K562 (cell line): Measurements from ENCODE around the gene ANO6. TPM values are rescaled to one million over a fixed set of nuclear protein-coding genes. Genes with fewer than 3 reads are reported as not detected.

Experiments used
- ADNP ChIP-seq: fragments of 200-800 bp; sonication (Bioruptor generic); IDR thresholded peaks from 2 replicates; pipeline ENCODE4 v1.6.1; 2016; ENCODE audit warnings: missing genetic modification characterization, missing compliant biosample characterization
- ASH1L ChIP-seq: fragments of 450-650 bp; IDR thresholded peaks from 2 replicates; pipeline ENCODE4 v1.6.1; 2018; ENCODE audit warnings: borderline replicate concordance, mild to moderate bottlenecking, low read depth; ENCODE audit not compliant: partially characterized antibody
- ATF7 ChIP-seq: fragments of 450-650 bp; IDR thresholded peaks from 2 replicates; pipeline ENCODE4 v1.7.1; 2014; ENCODE audit warnings: mild to moderate bottlenecking, moderate library complexity
- CBFA2T3 ChIP-seq: fragments of 450-650 bp; IDR thresholded peaks from 2 replicates; pipeline ENCODE4 v1.6.1; 2017
- CC2D1A ChIP-seq: fragments of 450-650 bp; IDR thresholded peaks from 2 replicates; pipeline ENCODE4 v1.6.1; 2017; ENCODE audit warnings: mild to moderate bottlenecking
- COPS2 ChIP-seq: fragments of 450-650 bp; conservative IDR thresholded peaks from 2 replicates; pipeline ENCODE4 v1.6.1; 2016; ENCODE audit warnings: mild to moderate bottlenecking, moderate library complexity
- EP300 ChIP-seq: IDR thresholded peaks from 2 replicates; pipeline ENCODE4 v1.6.1; 2012; ENCODE audit warnings: low read length, improper control_type of control experiment
- HCFC1 ChIP-seq: IDR thresholded peaks from 2 replicates; pipeline ENCODE4 v1.6.1; 2012; ENCODE audit warnings: low read depth, low read length, improper control_type of control experiment
- KDM1A ChIP-seq, 2 experiments: fragments of 450-650 bp; IDR thresholded peaks; 2 replicates each; pipeline ENCODE4 v1.6.1; 2016; ENCODE audit warnings: mild to moderate bottlenecking in 2 of 2
- MAZ ChIP-seq, 2 experiments: fragments of 450-650 bp in 1 of 2; sonication (generic) in 1 of 2; formaldehyde crosslinking; IDR thresholded peaks in 1 of 2; conservative IDR thresholded peaks in 1 of 2; 2 replicates each; pipeline versions ENCODE4 v1.4.0 to v1.5.0; 2020; ENCODE audit warnings: mild to moderate bottlenecking in 1 of 2, missing genetic modification reagents in 1 of 2
- TRIM24 ChIP-seq, 2 experiments: fragments of 450-650 bp; IDR thresholded peaks; 2 replicates each; pipeline ENCODE4 v1.6.1; 2016
- ZNF175 ChIP-seq: fragments of 200-800 bp; sonication (Bioruptor generic); IDR thresholded peaks from 2 replicates; pipeline ENCODE4 v1.6.1; 2016; ENCODE audit warnings: low read depth, mild to moderate bottlenecking, missing genetic modification characterization, missing compliant biosample characterization
- ZNF311 ChIP-seq: fragments of 250-450 bp; sonication (Bioruptor Pico); IDR thresholded peaks from 2 replicates; pipeline ENCODE4 v1.4.0; 2020; ENCODE audit warnings: mild to moderate bottlenecking, moderate library complexity
- ZNF644 ChIP-seq: fragments of 200-800 bp; sonication (Bioruptor generic); IDR thresholded peaks from 2 replicates; pipeline ENCODE4 v1.6.1; 2016; ENCODE audit warnings: low read depth, missing genetic modification characterization, missing compliant biosample characterization
- polyA plus RNA-seq, 8 experiments: library from polyadenylated mRNA; depleted of rRNA in 4 of 8; stranded (reverse) in 5 of 8; unstranded in 3 of 8; fragments of >200 nt; fragmentation: Nextera tagmentation in 2 of 8; fragmentation: Illumina TruSeq in 1 of 8; extraction: Ambion mirVana in 2 of 8; extraction: Trizol in 1 of 8; gene quantifications; 2 replicates each; pipeline versions ENCODE4 v1.2.1 to v1.2.3, GENCODE V29; 2011 to 2014; ENCODE audit warnings: inconsistent platforms in 1 of 8, missing spikeins in 1 of 8
- total RNA-seq, 7 experiments: library from RNA; depleted of rRNA in 6 of 7; stranded (reverse); fragments of >200 nt in 6 of 7; fragmentation: Illumina TruSeq in 2 of 7; extraction: Trizol in 2 of 7; gene quantifications; 2 replicates each; pipeline versions ENCODE4 v1.2.1 to v1.2.3, GENCODE V29; 2011 to 2021; ENCODE audit warnings: low replicate concordance in 1 of 7
- TF ChIP-seq, protein P1 (sequence below), 2 experiments: IDR thresholded peaks in 1 of 2; conservative IDR thresholded peaks in 1 of 2; 2 replicates each; pipeline ENCODE4 v1.6.1; 2016; ENCODE audit warnings: low read depth in 2 of 2, mild to moderate bottlenecking in 1 of 2, missing compliant biosample characterization in 1 of 2, missing genetic modification characterization in 1 of 2, moderate library complexity in 1 of 2
- TF ChIP-seq, protein P2 (sequence below), 2 experiments: fragments of 450-650 bp; conservative IDR thresholded peaks; 2 replicates each; pipeline ENCODE4 v1.6.1; 2017; ENCODE audit warnings: mild to moderate bottlenecking in 2 of 2, moderate library complexity in 2 of 2
- TF ChIP-seq, protein P3 (sequence below): fragments of 250-450 bp; sonication (Bioruptor Pico); IDR thresholded peaks from 2 replicates; pipeline ENCODE4 v1.4.0; 2020
- TF ChIP-seq, protein P4 (sequence below): sonication (generic); formaldehyde crosslinking; IDR thresholded peaks from 2 replicates; pipeline ENCODE4 v1.9.0; 2022; ENCODE audit warnings: mild to moderate bottlenecking, missing genetic modification reagents

ANO6 gene
- total and polyA plus RNA-seq, 9 of the 15 experiments (the other 6 are each of a cell fraction or from before 2014, with no cell fraction given), result 3.5 to 24.7 (median 20.3) TPM

DNA sequence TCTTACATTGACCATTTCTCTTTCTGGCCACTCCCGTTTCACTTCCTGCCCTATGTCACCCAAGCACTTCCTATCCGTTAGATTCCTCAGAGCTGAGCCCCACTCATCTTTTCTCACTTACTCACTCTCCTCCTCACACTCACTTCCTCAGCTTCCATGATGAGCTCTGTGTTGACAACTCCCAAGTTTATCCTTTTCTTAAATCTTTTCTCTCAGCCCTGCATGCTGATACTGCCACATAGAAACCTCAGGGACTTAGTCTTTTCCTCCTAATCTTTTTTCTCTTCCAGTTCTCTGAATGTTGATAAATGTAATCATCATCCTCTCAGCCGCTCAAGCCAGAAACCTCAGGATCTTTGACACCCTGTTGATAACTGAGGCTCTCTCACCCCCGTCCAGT, 99.6 kb downstream of the ANO6 start (continued):
- peak; percentile 41 to 67; a peak in 3 of 4 replicates for TF ChIP-seq TRIM24 (IDR thresholded peaks at IDR 0.05)
- no peak for TF ChIP-seq HCFC1
- peak; percentile 24 for TF ChIP-seq ASH1L
- peak; percentile 84 for TF ChIP-seq CC2D1A
- 0 out of 2 replicates have a peak, but pooled peaks have one; percentile 47 for TF ChIP-seq ZNF175 (CRISPR knock-in tag)
- TF ChIP-seq ADNP, result 0 out of 2 replicates have a peak, but pooled peaks have one; percentile 29
- TF ChIP-seq ZNF644 (tag), result no peak
- 0 out of 2 replicates have a peak, but pooled peaks have one; percentile 36 for TF ChIP-seq ZNF311 (CRISPR knock-in tag)
- peak; percentile 91 for TF ChIP-seq CBFA2T3
- TF ChIP-seq, protein P1, sequence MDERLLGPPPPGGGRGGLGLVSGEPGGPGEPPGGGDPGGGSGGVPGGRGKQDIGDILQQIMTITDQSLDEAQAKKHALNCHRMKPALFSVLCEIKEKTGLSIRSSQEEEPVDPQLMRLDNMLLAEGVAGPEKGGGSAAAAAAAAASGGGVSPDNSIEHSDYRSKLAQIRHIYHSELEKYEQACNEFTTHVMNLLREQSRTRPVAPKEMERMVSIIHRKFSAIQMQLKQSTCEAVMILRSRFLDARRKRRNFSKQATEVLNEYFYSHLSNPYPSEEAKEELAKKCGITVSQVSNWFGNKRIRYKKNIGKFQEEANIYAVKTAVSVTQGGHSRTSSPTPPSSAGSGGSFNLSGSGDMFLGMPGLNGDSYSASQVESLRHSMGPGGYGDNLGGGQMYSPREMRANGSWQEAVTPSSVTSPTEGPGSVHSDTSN (CRISPR knock-in tag; IDR thresholded peaks at IDR 0.05; ENCODE audit: low read depth), result no peak
- TF ChIP-seq, protein P1 (tag; conservative IDR thresholded peaks at IDR 0.05; ENCODE audit: low read depth), result 0 out of 2 replicates have a peak, but pooled peaks have one; percentile 5
- no peak for TF ChIP-seq COPS2
- no peak for TF ChIP-seq MAZ (CRISPR knock-in tag; conservative IDR thresholded peaks at IDR 0.05 in 1 of 2, IDR thresholded peaks at IDR 0.05 in 1 of 2)
- TF ChIP-seq, protein P2, sequence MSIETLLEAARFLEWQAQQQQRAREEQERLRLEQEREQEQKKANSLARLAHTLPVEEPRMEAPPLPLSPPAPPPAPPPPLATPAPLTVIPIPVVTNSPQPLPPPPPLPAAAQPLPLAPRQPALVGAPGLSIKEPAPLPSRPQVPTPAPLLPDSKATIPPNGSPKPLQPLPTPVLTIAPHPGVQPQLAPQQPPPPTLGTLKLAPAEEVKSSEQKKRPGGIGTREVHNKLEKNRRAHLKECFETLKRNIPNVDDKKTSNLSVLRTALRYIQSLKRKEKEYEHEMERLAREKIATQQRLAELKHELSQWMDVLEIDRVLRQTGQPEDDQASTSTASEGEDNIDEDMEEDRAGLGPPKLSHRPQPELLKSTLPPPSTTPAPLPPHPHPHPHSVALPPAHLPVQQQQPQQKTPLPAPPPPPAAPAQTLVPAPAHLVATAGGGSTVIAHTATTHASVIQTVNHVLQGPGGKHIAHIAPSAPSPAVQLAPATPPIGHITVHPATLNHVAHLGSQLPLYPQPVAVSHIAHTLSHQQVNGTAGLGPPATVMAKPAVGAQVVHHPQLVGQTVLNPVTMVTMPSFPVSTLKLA (conservative IDR thresholded peaks at IDR 0.05), result peak in 1 of 2 experiments; percentile 36; a peak in 2 of 4 replicates
- TF ChIP-seq, protein P3, sequence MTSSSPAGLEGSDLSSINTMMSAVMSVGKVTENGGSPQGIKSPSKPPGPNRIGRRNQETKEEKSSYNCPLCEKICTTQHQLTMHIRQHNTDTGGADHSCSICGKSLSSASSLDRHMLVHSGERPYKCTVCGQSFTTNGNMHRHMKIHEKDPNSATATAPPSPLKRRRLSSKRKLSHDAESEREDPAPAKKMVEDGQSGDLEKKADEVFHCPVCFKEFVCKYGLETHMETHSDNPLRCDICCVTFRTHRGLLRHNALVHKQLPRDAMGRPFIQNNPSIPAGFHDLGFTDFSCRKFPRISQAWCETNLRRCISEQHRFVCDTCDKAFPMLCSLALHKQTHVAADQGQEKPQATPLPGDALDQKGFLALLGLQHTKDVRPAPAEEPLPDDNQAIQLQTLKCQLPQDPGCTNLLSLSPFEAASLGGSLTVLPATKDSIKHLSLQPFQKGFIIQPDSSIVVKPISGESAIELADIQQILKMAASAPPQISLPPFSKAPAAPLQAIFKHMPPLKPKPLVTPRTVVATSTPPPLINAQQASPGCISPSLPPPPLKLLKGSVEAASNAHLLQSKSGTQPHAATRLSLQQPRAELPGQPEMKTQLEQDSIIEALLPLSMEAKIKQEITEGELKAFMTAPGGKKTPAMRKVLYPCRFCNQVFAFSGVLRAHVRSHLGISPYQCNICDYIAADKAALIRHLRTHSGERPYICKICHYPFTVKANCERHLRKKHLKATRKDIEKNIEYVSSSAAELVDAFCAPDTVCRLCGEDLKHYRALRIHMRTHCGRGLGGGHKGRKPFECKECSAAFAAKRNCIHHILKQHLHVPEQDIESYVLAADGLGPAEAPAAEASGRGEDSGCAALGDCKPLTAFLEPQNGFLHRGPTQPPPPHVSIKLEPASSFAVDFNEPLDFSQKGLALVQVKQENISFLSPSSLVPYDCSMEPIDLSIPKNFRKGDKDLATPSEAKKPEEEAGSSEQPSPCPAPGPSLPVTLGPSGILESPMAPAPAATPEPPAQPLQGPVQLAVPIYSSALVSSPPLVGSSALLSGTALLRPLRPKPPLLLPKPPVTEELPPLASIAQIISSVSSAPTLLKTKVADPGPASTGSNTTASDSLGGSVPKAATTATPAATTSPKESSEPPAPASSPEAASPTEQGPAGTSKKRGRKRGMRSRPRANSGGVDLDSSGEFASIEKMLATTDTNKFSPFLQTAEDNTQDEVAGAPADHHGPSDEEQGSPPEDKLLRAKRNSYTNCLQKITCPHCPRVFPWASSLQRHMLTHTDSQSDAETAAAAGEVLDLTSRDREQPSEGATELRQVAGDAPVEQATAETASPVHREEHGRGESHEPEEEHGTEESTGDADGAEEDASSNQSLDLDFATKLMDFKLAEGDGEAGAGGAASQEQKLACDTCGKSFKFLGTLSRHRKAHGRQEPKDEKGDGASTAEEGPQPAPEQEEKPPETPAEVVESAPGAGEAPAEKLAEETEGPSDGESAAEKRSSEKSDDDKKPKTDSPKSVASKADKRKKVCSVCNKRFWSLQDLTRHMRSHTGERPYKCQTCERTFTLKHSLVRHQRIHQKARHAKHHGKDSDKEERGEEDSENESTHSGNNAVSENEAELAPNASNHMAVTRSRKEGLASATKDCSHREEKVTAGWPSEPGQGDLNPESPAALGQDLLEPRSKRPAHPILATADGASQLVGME, result no peak
- TF ChIP-seq KDM1A (IDR thresholded peaks at IDR 0.05), result peak; percentile 91 to 92
- TF ChIP-seq, protein P4, sequence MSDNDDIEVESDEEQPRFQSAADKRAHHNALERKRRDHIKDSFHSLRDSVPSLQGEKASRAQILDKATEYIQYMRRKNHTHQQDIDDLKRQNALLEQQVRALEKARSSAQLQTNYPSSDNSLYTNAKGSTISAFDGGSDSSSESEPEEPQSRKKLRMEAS, result no peak
- TF ChIP-seq EP300, result peak; percentile 49; the same call in 1 of the 2 replicates
- TF ChIP-seq ATF7, result peak; percentile 31; the same call in 1 of the 2 replicates
